ENCODE results near the gene GRB14. TPM values are rescaled to one million over a fixed set of nuclear protein-coding genes. Genes with fewer than 3 reads are reported as not detected.

Gene GRB14
- total RNA-seq, 1 donor from 2014 or later, result 5.8 TPM

- no peak for TF ChIP-seq CTCF (IDR thresholded peaks at IDR 0.05; ENCODE audit: unreplicated experiment)
- DNase-seq (ENCODE audit: low spot score), result no peak
- Mint-ChIP-seq H3K27me3 (ENCODE audit: unreplicated experiment) (no peaks in the 10 kb centered on the region), H3K27ac (ENCODE audit: unreplicated experiment) (no peak overlapping the region), H3K4me3 (ENCODE audit: unreplicated experiment) (no peak overlapping the region), H3K36me3 (ENCODE audit: low read depth, unreplicated experiment) (no peaks in the 10 kb centered on the region), H3K9me3 (ENCODE audit: unreplicated experiment) (no peaks in the 10 kb centered on the region), H3K4me1 (ENCODE audit: unreplicated experiment) (peaks cover 14% of the 10 kb centered on the region)
Measured at GRCh38 chr2:164538240-164538866, 82.9 kb downstream of the GRB14 start.

GRCh38 chr2:164535280-164536025, 85.8 kb downstream of the GRB14 start:
- no peak overlapping the region for H3K4me3 Mint-ChIP-seq (ENCODE audit: unreplicated experiment)
- no peaks in the 10 kb centered on the region for H3K9me3 Mint-ChIP-seq (ENCODE audit: unreplicated experiment)
- no peaks in the 10 kb centered on the region for H3K27me3 Mint-ChIP-seq (ENCODE audit: unreplicated experiment)
- DNase-seq (ENCODE audit: low spot score), result no peak
- H3K4me1 Mint-ChIP-seq (ENCODE audit: unreplicated experiment), result peaks cover 11% of the 10 kb centered on the region
- H3K27ac Mint-ChIP-seq (ENCODE audit: unreplicated experiment), result no peak overlapping the region
- no peak for TF ChIP-seq CTCF (IDR thresholded peaks at IDR 0.05; ENCODE audit: unreplicated experiment)
- no peaks in the 10 kb centered on the region for H3K36me3 Mint-ChIP-seq (ENCODE audit: low read depth, unreplicated experiment)

- H3K27ac Mint-ChIP-seq (ENCODE audit: unreplicated experiment), result no peak overlapping the region
- no peak overlapping the region for H3K4me3 Mint-ChIP-seq (ENCODE audit: unreplicated experiment)
- DNase-seq (ENCODE audit: low spot score), result no peak
- no peaks in the 10 kb centered on the region for H3K4me1 Mint-ChIP-seq (ENCODE audit: unreplicated experiment)
- TF ChIP-seq CTCF (IDR thresholded peaks at IDR 0.05; ENCODE audit: unreplicated experiment), result no peak
- H3K9me3 Mint-ChIP-seq (ENCODE audit: unreplicated experiment), result no peaks in the 10 kb centered on the region
- no peaks in the 10 kb centered on the region for H3K27me3 Mint-ChIP-seq (ENCODE audit: unreplicated experiment)
- H3K36me3 Mint-ChIP-seq (ENCODE audit: low read depth, unreplicated experiment), result no peaks in the 10 kb centered on the region
Measured at GRCh38 chr2:164530464-164530863, 90.8 kb downstream of the GRB14 start.

- peaks cover 2% of the 10 kb centered on the region for H3K27me3 Mint-ChIP-seq (ENCODE audit: unreplicated experiment)
- H3K4me1 Mint-ChIP-seq (ENCODE audit: unreplicated experiment), result peaks cover 3% of the 10 kb centered on the region
- no peak overlapping the region for H3K4me3 Mint-ChIP-seq (ENCODE audit: unreplicated experiment)
- H3K9me3 Mint-ChIP-seq (ENCODE audit: unreplicated experiment), result no peaks in the 10 kb centered on the region
- no peaks in the 10 kb centered on the region for H3K36me3 Mint-ChIP-seq (ENCODE audit: low read depth, unreplicated experiment)
- no peak for DNase-seq (ENCODE audit: low spot score)
- H3K27ac Mint-ChIP-seq (ENCODE audit: unreplicated experiment), result no peak overlapping the region
- no peak for TF ChIP-seq CTCF (IDR thresholded peaks at IDR 0.05; ENCODE audit: unreplicated experiment)
Measured at GRCh38 chr2:164523726-164524125, 97.6 kb downstream of the GRB14 start.

GRCh38 chr2:164523009-164523408, 98.3 kb downstream of the GRB14 start:
- H3K9me3 Mint-ChIP-seq (ENCODE audit: unreplicated experiment), result no peaks in the 10 kb centered on the region
- H3K27me3 Mint-ChIP-seq (ENCODE audit: unreplicated experiment), result peaks cover 2% of the 10 kb centered on the region
- no peak overlapping the region for H3K27ac Mint-ChIP-seq (ENCODE audit: unreplicated experiment)
- H3K36me3 Mint-ChIP-seq (ENCODE audit: low read depth, unreplicated experiment), result no peaks in the 10 kb centered on the region
- TF ChIP-seq CTCF (IDR thresholded peaks at IDR 0.05; ENCODE audit: unreplicated experiment), result no peak
- H3K4me3 Mint-ChIP-seq (ENCODE audit: unreplicated experiment), result no peak overlapping the region
- H3K4me1 Mint-ChIP-seq (ENCODE audit: unreplicated experiment), result peaks cover 3% of the 10 kb centered on the region
- no peak for DNase-seq (ENCODE audit: low spot score)
